ENCODE data around the gene MCM3. TPM values are rescaled to one million over a fixed set of nuclear protein-coding genes. Genes with fewer than 3 reads are reported as not detected.

MCM3 gene
- total RNA-seq, 1 experiment from 2014 or later = 276 TPM

GRCh38 chr6:52284460-52285176 is at the start of gene MCM3 (continued):
- TF ChIP-seq IRF1 (CRISPR knock-in tag; IDR thresholded peaks at IDR 0.05) = 0 out of 2 replicates have a peak, but pooled peaks have one; percentile 47
- no peak for TF ChIP-seq ERG (CRISPR knock-in tag; IDR thresholded peaks at IDR 0.05)
- no peak for TF ChIP-seq TCF7 (CRISPR knock-in tag; IDR thresholded peaks at IDR 0.05; ENCODE audit: low read depth)
- TF ChIP-seq SMAD3 (CRISPR knock-in tag; IDR thresholded peaks at IDR 0.05; ENCODE audit: borderline replicate concordance) = peak; percentile 30
- no peak for TF ChIP-seq STAT6 (CRISPR knock-in tag; conservative IDR thresholded peaks at IDR 0.05; ENCODE audit: low read depth)
- 0 out of 2 replicates have a peak, but pooled peaks have one; percentile 65 for TF ChIP-seq ZBTB21 (CRISPR knock-in tag; IDR thresholded peaks at IDR 0.05; ENCODE audit: borderline replicate concordance)
- TF ChIP-seq CREB1 (CRISPR knock-in tag; IDR thresholded peaks at IDR 0.05) = 0 out of 2 replicates have a peak, but pooled peaks have one; percentile 20
- TF ChIP-seq ARID4B (CRISPR knock-in tag; IDR thresholded peaks at IDR 0.05; ENCODE audit: borderline replicate concordance) = peak; percentile 63
- no peak for TF ChIP-seq MXD4 (CRISPR knock-in tag; IDR thresholded peaks at IDR 0.05; ENCODE audit: borderline replicate concordance)
- TF ChIP-seq KAT7 (CRISPR knock-in tag; IDR thresholded peaks at IDR 0.05; ENCODE audit: borderline replicate concordance) = no peak
- TF ChIP-seq ELF4 (CRISPR knock-in tag; IDR thresholded peaks at IDR 0.05; ENCODE audit: low read depth) = 0 out of 2 replicates have a peak, but pooled peaks have one; percentile 32
- no peak for TF ChIP-seq ZNF219 (CRISPR knock-in tag; IDR thresholded peaks at IDR 0.05; ENCODE audit: borderline replicate concordance)

GRCh38 chr6:52333840-52334200 is 49.3 kb upstream of the MCM3 start:
- no peak overlapping the region for H3K4me3 Mint-ChIP-seq
- ChIA-PET POLR2A (no interaction called here), CTCF (no interaction called here)
- ATAC-seq (no peak), DNase-seq (ENCODE audit: low spot score) (no peak)
- no peaks in the 10 kb centered on the region for H3K27me3 Mint-ChIP-seq (ENCODE audit: low read depth)
- no peak for TF ChIP-seq HMGXB4 (CRISPR knock-in tag; IDR thresholded peaks at IDR 0.05)
- TF ChIP-seq AFF4 (CRISPR knock-in tag; IDR thresholded peaks at IDR 0.05; ENCODE audit: borderline replicate concordance) = no peak
- TF ChIP-seq E2F1 (CRISPR knock-in tag; IDR thresholded peaks at IDR 0.05) = no peak
- peaks cover 14% of the 10 kb centered on the region for H3K4me1 Mint-ChIP-seq
- no peaks in the 10 kb centered on the region for H3K36me3 Mint-ChIP-seq
- no peak overlapping the region for H3K27ac Mint-ChIP-seq
- no peaks in the 10 kb centered on the region for H3K9me3 Mint-ChIP-seq

All from WTC11 (cell line).